Keratinocyte (primary cell): ENCODE measurements around the gene GNB5.
A peak's percentile ranks its signal among the peaks of the same experiment; 100 is the strongest.

Experiments used
- EZH2 ChIP-seq: IDR thresholded peaks from one replicate; pipeline ENCODE4 v1.6.1; 2012; ENCODE audit warnings: inconsistent platforms, mild to moderate bottlenecking, low read length, moderate library complexity
- TF ChIP-seq, protein P1 (sequence below), 3 experiments: IDR thresholded peaks in 1 of 3; conservative IDR thresholded peaks in 1 of 3; optimal IDR thresholded peaks in 1 of 3; 2 replicates in 2 of 3; 3 replicates in 1 of 3; pipeline versions ENCODE3 to v1.5.1; 2011; ENCODE audit warnings: low read length in 3 of 3, mild to moderate bottlenecking in 3 of 3, moderate library complexity in 2 of 3, control low read depth in 1 of 3, inconsistent platforms in 1 of 3; ENCODE audit not compliant: insufficient read depth in 2 of 3; ENCODE audit errors: extremely low read depth in 1 of 3

DNA sequence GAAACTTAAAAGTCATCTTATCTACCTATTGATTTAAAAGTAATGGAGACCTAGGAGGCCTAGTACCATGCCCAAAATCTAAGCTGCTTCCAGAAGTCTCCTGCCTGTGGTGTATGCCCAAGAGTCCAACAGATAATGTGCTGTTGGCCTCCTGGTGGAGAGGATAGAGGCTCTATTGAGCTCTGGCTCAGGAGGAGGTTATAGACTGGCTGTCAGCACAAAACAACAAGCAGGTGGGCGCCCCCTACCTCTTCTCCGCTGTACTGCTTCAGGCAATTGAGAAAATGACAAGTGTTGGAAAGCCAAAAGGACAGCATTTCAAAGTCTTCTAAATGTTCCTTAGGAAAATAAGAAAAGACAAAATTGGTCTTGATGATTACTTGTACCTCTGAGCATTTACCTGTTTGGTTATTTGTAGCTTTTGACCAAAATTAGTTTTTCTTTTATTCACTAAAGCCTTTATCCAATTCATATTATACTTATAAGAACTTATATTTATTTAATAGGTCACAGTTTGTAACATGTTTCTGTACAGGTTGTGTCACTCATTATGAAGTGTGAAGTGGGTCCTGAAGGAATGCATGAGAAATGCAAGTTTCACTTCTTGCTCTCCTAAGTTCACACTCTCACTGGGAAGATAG, 17.2 kb upstream of the GNB5 start:
- no peak for TF ChIP-seq EZH2
- TF ChIP-seq, protein P1, sequence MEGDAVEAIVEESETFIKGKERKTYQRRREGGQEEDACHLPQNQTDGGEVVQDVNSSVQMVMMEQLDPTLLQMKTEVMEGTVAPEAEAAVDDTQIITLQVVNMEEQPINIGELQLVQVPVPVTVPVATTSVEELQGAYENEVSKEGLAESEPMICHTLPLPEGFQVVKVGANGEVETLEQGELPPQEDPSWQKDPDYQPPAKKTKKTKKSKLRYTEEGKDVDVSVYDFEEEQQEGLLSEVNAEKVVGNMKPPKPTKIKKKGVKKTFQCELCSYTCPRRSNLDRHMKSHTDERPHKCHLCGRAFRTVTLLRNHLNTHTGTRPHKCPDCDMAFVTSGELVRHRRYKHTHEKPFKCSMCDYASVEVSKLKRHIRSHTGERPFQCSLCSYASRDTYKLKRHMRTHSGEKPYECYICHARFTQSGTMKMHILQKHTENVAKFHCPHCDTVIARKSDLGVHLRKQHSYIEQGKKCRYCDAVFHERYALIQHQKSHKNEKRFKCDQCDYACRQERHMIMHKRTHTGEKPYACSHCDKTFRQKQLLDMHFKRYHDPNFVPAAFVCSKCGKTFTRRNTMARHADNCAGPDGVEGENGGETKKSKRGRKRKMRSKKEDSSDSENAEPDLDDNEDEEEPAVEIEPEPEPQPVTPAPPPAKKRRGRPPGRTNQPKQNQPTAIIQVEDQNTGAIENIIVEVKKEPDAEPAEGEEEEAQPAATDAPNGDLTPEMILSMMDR (optimal IDR thresholded peaks at IDR 0.05 in 1 of 3, IDR thresholded peaks at IDR 0.05 in 1 of 3, conservative IDR thresholded peaks at IDR 0.05 in 1 of 3; ENCODE audit: extremely low read depth in 1 of 3, insufficient read depth in 2 of 3, low read length in 3 of 3) = peak; percentile 80 to 92 (median 85)
